ENCODE measurements around the gene HNF4A. TPM values are rescaled to one million over a fixed set of nuclear protein-coding genes. Genes with fewer than 3 reads are reported as not detected.

The HNF4A gene
- total and polyA plus RNA-seq, 2 of the 4 experiments (the other 2 are of a cell fraction): not detected

DNA sequence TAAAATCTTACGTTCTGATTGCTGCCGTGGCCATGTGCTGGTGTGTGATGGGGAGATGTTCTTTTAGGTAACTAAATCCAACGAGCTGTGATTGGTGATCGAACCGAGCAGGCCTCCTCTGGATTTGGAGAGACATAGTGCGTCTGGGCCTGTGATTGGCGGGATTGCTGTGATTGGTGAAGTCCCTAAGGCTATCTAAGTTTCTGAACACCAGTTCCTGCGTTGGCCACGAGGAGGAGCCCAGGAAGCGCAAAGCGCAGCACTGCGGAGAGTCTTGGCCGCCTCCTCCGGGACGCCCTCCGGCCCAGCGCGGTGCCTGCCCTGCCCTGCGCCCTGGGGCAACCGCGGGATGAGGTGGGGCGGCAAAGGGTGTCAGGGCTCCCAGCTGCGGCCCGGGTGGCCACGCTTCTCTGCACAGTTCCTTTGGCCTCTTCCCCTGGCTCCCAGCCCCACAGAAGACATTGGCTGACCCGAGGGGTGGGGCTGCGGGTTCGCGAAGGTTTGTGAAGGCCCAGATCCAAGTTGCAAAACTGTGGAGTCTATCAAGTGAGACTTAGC lies 33.0 kb downstream of the HNF4A start:
- Histone ChIP-seq H3K4me2 (ENCODE audit: low read depth, low read length) (no peak overlapping the region), H2AFZ (replicated peaks; ENCODE audit: low read length, poor library complexity) (peak overlapping the region; percentile 36), H2BK5ac (ENCODE audit: low read depth, low read length, poor library complexity, severe bottlenecking) (no peak overlapping the region), H4K8ac (ENCODE audit: low read depth in 2 of 2, low read length in 2 of 2) (no peak overlapping the region), H2BK120ac (ENCODE audit: low read depth, low read length) (no peak overlapping the region), H4K20me1 (ENCODE audit: insufficient read depth, low read length) (no peaks in the 10 kb centered on the region; the same call in 1 of the 2 replicates), H2BK15ac (ENCODE audit: low read depth, low read length) (no peak overlapping the region), H2AK9ac (replicated peaks; ENCODE audit: low read depth, low read length, poor library complexity) (peak overlapping the region; percentile 52), H2AK5ac (ENCODE audit: low read depth, low read length) (no peak overlapping the region), H3K4ac (ENCODE audit: low read depth, low read length) (no peak overlapping the region), H3K23ac (ENCODE audit: low read depth, low read length) (no peak overlapping the region), H2BK20ac (ENCODE audit: low read depth, low read length) (no peak overlapping the region), H3K27ac (ENCODE audit: insufficient read depth, low read length) (no peak overlapping the region), H3K79me1 (ENCODE audit: low read depth in 1 of 2, low read length in 2 of 2) (no peaks in the 10 kb centered on the region), H3K9me3 (ENCODE audit: control insufficient read depth, insufficient read depth, low read length) (no peaks in the 10 kb centered on the region), H3K56ac (ENCODE audit: extremely low read depth, insufficient read depth, low read length) (no peak overlapping the region), H3K9ac (ENCODE audit: low read depth, low read length) (no peak overlapping the region), H4K5ac (ENCODE audit: low read depth, low read length) (no peak overlapping the region), H3K4me3 (ENCODE audit: insufficient read depth, low read depth, low read length) (no peak overlapping the region), H3K4me1 (ENCODE audit: control insufficient read depth, insufficient read depth, low read length) (no peaks in the 10 kb centered on the region), H3K9me1 (ENCODE audit: insufficient read depth, low read length) (no peaks in the 10 kb centered on the region), H3K27me3 (ENCODE audit: control insufficient read depth, insufficient read depth, low read length) (peaks cover 24% of the 10 kb centered on the region), H3K36me3 (ENCODE audit: control insufficient read depth, insufficient read depth, low read length) (no peaks in the 10 kb centered on the region), H3K18ac (ENCODE audit: low read depth, low read length) (no peak overlapping the region), H4K91ac (ENCODE audit: insufficient read depth, low read depth, low read length) (no peak overlapping the region), H3K14ac (replicated peaks; ENCODE audit: low read depth, low read length) (no peak overlapping the region)
- POLR2A ChIA-PET (ENCODE audit: unreplicated experiment): no interaction called here
- no TSS peak for BruUV-seq (replicated peaks)
- in situ Hi-C loops (cut with MboI; ENCODE audit: low sequenced_read_pairs): loop anchor here (25.0 kb wide), 1 partner anchor 474 kb away; no protein-coding TSS in a partner anchor
- TF ChIP-seq SMC3 (IDR thresholded peaks at IDR 0.05; ENCODE audit: low read depth, low read length) (peak; percentile 94), RFX5 (IDR thresholded peaks at IDR 0.05; ENCODE audit: low read depth, low read length) (no peak), RCOR1 (IDR thresholded peaks at IDR 0.05; ENCODE audit: insufficient replicate concordance, low read length) (no peak), MAFK (IDR thresholded peaks at IDR 0.05; ENCODE audit: low read depth, low read length) (no peak), CEBPB (IDR thresholded peaks at IDR 0.05; ENCODE audit: low read depth, low read length) (no peak), NFE2L2 (IDR thresholded peaks at IDR 0.05; ENCODE audit: low read depth, low read length) (no peak), RAD21 (IDR thresholded peaks at IDR 0.05; ENCODE audit: low read length) (peak; percentile 86), MXI1 (IDR thresholded peaks at IDR 0.05; ENCODE audit: borderline replicate concordance, low read depth, low read length) (no peak), FOS (IDR thresholded peaks at IDR 0.05; ENCODE audit: low read depth, low read length) (no peak), BHLHE40 (IDR thresholded peaks at IDR 0.05; ENCODE audit: low read depth, low read length) (no peak), POLR2A (IDR thresholded peaks at IDR 0.05; ENCODE audit: low read depth, low read length) (no peak), MAZ (IDR thresholded peaks at IDR 0.05; ENCODE audit: borderline replicate concordance, low read depth, low read length) (no peak), CHD1 (IDR thresholded peaks at IDR 0.05; ENCODE audit: low read depth, low read length) (no peak)
- TF ChIP-seq, protein P1, sequence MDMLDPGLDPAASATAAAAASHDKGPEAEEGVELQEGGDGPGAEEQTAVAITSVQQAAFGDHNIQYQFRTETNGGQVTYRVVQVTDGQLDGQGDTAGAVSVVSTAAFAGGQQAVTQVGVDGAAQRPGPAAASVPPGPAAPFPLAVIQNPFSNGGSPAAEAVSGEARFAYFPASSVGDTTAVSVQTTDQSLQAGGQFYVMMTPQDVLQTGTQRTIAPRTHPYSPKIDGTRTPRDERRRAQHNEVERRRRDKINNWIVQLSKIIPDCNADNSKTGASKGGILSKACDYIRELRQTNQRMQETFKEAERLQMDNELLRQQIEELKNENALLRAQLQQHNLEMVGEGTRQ (IDR thresholded peaks at IDR 0.05; ENCODE audit: low read depth, low read length): no peak
- TF ChIP-seq, protein P2, sequence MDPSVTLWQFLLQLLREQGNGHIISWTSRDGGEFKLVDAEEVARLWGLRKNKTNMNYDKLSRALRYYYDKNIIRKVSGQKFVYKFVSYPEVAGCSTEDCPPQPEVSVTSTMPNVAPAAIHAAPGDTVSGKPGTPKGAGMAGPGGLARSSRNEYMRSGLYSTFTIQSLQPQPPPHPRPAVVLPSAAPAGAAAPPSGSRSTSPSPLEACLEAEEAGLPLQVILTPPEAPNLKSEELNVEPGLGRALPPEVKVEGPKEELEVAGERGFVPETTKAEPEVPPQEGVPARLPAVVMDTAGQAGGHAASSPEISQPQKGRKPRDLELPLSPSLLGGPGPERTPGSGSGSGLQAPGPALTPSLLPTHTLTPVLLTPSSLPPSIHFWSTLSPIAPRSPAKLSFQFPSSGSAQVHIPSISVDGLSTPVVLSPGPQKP (IDR thresholded peaks at IDR 0.05; ENCODE audit: borderline replicate concordance, low read depth, low read length): no peak
- TF ChIP-seq, protein P3, sequence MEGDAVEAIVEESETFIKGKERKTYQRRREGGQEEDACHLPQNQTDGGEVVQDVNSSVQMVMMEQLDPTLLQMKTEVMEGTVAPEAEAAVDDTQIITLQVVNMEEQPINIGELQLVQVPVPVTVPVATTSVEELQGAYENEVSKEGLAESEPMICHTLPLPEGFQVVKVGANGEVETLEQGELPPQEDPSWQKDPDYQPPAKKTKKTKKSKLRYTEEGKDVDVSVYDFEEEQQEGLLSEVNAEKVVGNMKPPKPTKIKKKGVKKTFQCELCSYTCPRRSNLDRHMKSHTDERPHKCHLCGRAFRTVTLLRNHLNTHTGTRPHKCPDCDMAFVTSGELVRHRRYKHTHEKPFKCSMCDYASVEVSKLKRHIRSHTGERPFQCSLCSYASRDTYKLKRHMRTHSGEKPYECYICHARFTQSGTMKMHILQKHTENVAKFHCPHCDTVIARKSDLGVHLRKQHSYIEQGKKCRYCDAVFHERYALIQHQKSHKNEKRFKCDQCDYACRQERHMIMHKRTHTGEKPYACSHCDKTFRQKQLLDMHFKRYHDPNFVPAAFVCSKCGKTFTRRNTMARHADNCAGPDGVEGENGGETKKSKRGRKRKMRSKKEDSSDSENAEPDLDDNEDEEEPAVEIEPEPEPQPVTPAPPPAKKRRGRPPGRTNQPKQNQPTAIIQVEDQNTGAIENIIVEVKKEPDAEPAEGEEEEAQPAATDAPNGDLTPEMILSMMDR (conservative IDR thresholded peaks at IDR 0.05; ENCODE audit: low read depth, low read length): peak; percentile 87
- dilution Hi-C loops (cut with HindIII; ENCODE audit: low sequenced_read_pairs, unreplicated experiment): no loop called here
- intact Hi-C loops (cut with micrococcal nuclease): loop anchor here (1.0 to 5.0 kb wide), 5 partner anchors 72 to 478 kb away; no protein-coding TSS in a partner anchor
- peak; percentile 59 for DNase-seq
- peak; percentile 94 for ATAC-seq (ENCODE audit: low read depth)
- WGBS, 2 experiments (ENCODE audit: extremely low coverage in 2 of 2, insufficient read length in 1 of 2): 6% methylated on average over 20 of the region's 29 CpGs; no CpG with 5 or more reads in 1 of the 2 experiments
- CTCF ChIA-PET: interaction anchor here (0.7 kb wide), 1 partner anchor 83 kb away, joined by 3 read pairs; no protein-coding TSS in a partner anchor
